ENCODE data around the gene YPEL2.

DNA sequence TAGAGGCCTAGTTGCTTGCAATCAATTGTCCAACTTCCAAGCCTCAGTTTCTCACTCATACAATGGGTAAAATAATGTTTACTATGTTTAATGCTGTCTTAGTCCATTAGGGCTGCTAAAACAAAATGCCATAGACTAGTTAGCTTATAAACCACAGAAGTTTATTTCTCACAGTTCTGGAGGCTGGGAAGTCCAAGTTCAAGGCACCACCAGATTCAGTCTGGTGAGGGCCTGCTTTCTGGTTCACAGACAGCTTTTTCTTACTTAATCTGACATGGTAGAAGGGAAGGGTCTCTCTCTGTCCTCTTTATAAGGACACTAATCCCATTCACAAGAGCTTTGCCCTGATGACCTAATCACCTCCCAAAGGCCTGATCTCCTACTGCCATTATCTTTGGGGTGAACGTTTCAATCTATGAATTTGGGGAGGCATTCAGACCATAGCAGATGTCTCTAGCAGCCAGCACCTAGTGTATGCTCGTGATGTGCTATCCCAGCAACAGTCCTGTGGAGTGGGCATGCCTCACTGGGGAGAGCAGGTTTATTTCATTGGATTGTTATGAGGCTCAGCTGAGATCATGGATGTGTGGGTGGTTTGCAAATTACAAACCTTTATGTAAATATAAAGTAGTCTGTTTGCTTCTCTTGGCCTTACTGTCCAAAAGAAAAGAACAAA lies 25.2 kb downstream of the YPEL2 start:
- TF ChIP-seq POLR2AphosphoS5 (IDR thresholded peaks at IDR 0.05) (no peak), EP300 (IDR thresholded peaks at IDR 0.05) (no peak), POLR2A (IDR thresholded peaks at IDR 0.05) (no peak)
- TF ChIP-seq, protein P1, sequence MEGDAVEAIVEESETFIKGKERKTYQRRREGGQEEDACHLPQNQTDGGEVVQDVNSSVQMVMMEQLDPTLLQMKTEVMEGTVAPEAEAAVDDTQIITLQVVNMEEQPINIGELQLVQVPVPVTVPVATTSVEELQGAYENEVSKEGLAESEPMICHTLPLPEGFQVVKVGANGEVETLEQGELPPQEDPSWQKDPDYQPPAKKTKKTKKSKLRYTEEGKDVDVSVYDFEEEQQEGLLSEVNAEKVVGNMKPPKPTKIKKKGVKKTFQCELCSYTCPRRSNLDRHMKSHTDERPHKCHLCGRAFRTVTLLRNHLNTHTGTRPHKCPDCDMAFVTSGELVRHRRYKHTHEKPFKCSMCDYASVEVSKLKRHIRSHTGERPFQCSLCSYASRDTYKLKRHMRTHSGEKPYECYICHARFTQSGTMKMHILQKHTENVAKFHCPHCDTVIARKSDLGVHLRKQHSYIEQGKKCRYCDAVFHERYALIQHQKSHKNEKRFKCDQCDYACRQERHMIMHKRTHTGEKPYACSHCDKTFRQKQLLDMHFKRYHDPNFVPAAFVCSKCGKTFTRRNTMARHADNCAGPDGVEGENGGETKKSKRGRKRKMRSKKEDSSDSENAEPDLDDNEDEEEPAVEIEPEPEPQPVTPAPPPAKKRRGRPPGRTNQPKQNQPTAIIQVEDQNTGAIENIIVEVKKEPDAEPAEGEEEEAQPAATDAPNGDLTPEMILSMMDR (IDR thresholded peaks at IDR 0.05), result no peak
